Measurements from ENCODE around the gene FKBP8.
"Not testable (repeated sequence)": the region's sequence is repeated elsewhere in the genome, so short reads cannot be mapped to it uniquely, and the experiment has no call there.

The FKBP8 gene

DNA sequence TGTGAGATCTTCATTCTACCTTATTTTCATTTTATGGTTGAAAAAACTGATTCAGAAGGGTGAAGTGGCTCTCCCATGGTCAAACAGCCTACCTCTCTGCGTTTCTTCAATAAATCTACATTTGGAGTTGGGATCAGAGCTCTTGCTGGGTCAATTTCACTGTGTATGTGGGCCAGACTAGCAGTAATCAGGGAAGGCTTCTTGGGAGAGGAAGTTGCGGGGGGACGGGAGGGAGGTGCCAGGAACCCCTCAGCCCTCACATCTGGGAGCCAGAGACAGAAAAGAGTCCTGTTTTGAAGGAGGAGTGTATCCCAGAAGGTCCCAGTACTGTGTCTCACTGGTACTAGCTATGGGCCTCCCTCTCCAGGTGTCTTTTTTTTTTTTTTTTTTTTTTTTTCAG, 15.2 kb upstream of the FKBP8 start:
- no peak for DNase-seq (ENCODE audit: low read depth, low spot score)

DNA sequence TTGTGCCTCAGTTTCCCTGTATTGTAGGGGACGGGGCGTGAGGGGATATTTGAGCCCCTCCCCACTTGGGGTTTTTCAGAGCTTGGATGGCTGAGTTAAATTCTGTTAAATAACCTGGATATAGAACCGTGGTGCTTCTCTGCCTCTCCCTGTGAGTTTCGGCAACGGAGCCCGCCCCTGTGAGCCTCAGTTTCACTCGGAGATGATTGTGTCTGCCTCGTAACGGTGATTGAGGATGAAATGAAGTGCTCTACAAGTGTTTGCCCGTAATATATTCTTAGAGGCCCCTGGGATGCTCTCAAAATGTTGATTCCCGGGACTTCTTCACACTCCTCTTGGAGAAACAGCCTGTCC, 14.8 kb upstream of the FKBP8 start:
- DNase-seq (ENCODE audit: low read depth, low spot score) = no peak

DNA sequence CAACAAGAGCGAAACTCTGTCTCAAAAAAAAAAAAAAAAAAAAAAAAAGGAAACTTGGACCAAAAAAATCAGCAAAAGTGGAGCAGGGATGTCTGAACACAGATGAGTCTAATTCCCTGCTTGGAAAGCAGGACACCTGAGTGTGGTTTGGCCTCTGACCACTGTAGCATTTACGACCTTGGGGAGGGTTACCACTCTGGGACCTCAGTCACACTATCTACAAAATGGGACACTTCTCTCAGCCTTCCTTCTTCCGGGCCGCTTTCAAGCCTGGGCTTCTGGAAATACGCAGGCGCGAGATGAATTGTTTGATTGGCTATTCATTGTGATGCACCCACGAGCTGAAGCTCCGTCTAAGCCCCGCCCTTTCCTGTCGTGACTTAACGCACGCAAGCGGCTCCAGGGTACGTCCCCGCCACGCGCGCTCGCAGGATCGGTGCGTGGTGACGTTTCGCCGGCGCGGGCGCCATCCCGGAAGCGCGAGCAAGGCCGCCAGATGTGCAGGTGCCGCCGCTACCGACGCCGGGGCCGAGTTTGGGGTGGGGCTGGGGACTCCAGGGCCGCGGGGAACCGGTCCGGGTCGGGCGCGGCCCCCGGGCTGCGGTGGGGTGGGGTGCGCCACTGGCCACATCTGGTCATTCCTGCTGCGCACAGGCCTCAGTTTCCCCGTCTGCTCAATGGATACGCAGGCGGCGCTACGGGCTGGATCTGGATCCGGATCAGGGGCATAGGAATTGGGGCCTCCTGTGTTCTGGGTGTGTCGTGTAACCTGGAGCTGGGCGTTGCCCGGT, 14.2 kb upstream of the FKBP8 start, which contains the start of gene KXD1:
Gene KXD1, plus strand, starts transcription at position 460 of the 791 bp plus-strand sequence. CDS start 4,187 bp downstream, outside the sequence.
- DNase-seq (ENCODE audit: low read depth, low spot score) = peak; percentile 90

DNA sequence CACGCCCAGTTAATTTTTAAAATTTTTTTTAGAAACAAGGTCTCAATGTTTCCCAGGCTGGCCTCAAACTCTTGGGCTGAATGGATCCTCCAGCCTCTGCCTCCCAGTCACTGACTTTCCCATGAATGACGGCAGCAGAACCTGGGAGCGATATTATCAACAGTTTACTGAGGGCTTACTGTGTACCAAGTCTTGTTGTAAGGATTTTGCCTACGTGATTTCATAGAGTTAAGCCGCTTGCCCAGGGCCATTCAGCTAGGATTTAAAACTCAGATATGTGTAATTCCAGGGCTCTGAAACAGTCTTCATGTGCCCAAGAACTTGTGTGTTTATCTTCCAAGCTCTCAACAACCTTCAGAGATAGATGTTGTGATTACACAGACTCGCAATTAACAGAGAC, 8.3 kb upstream of the FKBP8 start:
- no peak for DNase-seq (ENCODE audit: low read depth, low spot score)

DNA sequence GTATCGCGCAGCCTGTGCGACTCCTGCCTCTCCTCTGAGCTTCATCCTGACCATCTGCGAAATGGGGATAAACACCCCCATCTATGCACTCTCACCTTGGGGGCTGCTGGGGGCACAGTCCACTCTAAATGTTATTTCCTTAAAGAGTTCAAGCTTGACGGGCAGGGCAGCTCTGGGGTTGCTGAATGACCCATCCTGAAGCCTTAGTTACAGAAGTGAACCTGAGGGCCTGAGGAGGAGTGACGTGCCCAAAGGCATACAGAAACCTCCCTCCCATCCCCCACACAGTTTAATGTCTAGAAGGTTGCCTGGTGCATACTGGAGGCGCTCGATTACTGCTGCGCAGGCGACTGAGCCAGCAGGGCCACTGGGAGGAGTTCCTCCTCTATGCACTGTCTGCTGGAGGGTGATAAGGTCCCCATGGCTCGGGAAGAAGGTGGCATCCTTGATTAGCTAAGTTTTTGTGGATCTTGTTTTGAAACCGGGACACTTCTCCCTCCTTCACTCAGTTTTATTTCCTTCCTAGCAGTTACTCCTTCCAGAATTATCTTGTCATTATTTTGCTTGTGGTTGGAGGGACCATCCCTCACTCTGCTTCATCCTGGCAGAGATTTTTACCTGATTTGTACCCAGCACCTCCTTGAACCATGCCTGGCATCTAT, 572 bp upstream of the FKBP8 start:
- DNase-seq (ENCODE audit: low read depth, low spot score) = no peak

DNA sequence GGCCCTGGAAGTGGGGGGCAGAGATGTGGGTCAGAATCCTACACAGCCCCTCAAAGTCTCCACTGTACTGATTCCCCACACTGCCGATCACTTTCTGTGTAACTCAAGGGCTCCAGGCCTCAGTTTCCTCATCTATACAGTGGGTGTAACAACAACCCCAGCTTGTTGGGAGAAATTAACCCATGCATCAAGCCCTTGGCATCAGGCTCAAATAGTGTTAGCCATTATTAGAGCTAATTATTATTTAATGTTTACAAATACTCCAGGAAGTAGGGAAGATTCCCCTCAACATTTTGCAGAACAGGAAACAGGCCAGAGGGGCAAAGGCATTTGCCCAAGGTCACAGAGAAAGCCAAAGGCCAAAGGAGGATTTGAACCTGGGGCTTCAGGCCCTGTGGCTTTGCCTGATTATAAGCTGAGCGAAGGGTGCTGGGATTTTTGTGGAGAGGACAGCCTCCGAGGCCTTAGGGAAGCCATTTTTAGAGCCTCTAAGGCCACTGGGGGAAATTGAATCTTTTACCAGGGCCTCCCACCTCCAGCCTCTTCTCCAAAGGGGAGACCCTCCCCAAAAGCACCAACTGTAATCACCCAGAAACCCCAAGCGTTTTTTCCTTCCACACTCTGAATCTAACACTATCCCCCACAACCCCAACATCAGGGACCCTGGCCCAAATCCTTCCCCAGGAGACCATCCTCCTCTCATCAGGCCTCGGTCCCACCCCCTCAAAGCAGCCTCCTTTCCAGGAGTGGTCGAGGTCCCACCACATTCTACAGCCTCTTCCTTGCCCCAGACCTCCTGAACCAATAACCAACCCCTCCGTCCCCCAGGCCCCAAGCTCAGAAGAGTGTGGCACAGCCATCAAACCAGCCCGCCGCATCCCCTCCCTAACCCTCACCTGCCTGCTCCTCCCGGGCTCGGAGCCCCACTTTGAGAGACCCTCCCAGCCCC, 1.1 kb downstream of the FKBP8 start:
- no peak for DNase-seq (ENCODE audit: low read depth, low spot score)

DNA sequence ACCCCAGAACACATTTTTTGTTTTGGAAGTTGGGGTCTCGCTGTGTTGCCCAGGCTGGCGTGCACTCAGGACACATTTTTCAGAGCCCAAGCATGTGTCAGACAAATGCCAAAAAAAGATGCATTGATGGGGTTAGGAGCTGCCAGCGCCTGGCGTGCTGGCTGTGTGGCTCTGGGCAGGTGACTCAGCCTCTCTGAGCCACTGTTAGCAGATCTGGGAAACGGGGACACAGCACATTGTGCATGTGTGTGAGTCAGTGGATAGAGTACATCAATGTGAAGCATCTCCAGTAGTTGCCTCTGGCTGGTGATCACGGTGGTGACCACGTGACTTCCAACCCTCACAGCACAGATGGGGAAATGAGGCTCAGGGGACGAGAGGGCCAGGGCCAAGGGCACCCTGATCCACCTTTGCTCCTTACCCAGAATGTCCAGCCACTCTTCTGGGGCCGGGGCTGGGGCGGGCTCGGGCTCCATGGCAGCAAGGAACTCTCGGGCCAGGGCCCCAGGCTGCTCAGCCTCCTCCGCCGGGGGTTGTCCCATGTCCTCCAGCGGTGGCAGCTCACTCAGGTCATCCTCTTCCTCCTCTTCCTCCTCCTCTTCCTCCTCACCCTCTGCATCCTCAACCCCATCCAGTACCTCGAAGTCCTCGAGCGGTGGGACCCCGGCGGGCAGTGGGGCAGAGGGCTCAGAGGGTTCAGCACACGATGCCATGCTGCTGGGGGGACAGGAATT, 1.9 kb downstream of the FKBP8 start:
- DNase-seq (ENCODE audit: low read depth, low spot score) = no peak

DNA sequence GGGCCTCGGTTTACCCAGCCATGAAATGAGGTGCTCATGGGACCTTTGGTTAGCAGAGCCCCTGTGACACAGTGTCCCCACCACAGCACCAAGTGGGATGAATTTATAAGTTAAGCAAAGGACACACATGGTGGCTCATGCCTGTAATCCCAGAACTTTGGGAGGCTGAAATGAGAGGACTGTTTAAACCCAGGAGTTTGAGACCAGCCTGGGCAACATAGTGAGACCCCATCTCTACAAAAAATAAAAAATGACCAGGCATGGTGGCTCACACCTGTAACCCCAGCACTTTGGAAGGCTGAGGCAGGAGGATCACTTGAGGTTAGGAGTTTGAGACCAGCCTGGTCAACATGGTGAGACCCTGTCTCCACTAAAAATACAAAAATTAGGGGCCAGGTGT, 3.2 kb downstream of the FKBP8 start:
- not testable (repeated sequence) for DNase-seq (ENCODE audit: low read depth, low spot score)

DNA sequence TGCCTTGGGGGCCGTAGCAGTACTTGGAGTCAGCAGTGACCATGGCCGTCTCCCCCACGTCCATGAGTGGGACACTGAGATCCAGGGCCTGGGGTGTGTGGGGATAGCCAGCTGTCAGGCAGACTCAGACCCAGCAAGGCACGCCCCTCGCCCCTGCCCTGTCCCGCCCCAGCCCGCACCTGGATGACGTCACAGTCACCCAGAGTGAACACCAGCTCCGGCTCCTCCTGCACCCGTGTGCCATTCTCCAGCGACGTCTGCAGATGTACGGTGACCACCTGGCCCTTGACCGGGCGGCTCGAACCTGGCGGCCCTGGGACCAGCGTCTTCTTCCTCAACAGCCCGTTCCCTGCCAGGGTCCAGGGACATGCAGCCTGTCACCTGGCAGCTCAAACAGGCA, 4.0 kb downstream of the FKBP8 start:
- DNase-seq (ENCODE audit: low read depth, low spot score) = no peak

DNA sequence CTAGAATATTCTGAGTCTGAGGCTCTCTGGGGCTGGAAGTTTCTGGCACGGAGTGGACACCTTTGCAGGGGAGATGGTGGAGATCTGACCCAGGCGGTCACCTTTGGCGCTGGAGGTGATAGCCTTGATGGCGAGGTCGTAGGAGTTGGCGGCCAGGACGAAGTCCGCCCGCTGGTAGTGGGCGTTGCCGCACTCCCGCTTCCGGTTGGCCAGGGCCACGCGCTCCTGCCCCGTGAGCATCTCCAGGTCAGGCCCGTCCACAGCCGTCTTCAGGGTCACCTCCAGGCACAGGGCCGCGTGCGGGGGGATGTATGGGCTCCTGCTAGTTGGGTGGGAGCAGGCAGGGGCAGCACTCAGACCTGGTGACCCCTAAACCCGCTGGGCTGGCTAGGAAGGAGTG, 5.3 kb downstream of the FKBP8 start:
- DNase-seq (ENCODE audit: low read depth, low spot score) = no peak

DNA sequence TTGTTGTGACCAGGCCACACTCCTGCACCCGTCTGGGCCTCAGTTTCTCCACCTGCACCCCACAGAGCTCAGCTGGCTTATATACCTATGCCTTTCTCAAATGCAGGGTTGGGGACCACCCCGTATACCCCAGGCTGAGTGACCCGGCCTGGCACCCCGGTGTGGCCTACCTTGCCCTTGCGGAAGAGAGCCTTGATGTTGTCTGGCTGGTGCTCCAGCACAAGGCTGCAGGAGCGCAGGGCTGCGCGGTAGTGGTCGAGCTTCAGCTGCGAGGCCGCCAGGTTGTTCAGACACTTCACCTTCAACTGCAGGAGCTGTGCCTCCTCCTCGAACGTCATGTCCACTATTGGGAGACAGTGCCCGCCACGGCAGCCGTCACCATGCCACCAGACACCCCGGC, 5.9 kb downstream of the FKBP8 start:
- DNase-seq (ENCODE audit: low read depth, low spot score) = no peak

DNA sequence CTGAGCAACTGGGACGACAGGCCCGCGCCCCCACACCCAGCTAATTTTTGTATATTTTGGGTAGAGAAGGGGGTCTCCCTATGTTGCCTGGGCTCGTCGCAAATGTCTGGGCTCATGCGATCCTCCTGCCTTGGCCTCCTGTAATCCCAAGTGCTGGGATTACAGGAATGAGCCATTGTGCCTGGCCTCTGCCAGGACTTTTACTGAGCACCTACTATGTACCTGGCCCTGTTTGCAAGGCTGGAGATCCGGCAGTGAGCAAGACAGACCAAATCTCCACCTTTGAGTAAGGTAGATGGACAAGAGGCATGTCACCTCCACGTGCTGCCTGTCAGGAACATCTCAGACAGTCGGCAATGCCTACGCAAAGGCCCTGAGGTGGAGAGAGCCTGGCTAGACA, 6.9 kb downstream of the FKBP8 start:
- no peak for DNase-seq (ENCODE audit: low read depth, low spot score)

DNA sequence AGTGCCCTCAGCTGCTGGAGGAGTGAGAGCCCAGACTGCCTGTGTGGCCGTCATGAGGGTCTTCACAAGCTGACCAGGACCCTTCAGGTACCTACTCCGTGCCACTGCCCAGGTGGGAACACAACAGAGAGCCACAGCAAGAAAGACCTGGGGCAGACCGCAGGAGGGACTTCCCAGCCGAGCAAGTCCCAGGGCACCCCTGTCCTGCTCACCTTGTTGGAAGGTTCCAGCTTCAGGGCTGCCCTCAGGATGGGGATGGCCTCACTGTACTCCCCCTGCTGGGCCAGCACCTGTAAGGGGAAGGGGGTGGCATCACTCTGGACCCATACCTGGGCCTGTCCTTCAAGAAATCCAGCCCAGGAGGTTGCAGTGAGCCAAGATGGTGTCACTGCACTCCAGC, 10.3 kb downstream of the FKBP8 start:
- no peak for DNase-seq (ENCODE audit: low read depth, low spot score)

DNA sequence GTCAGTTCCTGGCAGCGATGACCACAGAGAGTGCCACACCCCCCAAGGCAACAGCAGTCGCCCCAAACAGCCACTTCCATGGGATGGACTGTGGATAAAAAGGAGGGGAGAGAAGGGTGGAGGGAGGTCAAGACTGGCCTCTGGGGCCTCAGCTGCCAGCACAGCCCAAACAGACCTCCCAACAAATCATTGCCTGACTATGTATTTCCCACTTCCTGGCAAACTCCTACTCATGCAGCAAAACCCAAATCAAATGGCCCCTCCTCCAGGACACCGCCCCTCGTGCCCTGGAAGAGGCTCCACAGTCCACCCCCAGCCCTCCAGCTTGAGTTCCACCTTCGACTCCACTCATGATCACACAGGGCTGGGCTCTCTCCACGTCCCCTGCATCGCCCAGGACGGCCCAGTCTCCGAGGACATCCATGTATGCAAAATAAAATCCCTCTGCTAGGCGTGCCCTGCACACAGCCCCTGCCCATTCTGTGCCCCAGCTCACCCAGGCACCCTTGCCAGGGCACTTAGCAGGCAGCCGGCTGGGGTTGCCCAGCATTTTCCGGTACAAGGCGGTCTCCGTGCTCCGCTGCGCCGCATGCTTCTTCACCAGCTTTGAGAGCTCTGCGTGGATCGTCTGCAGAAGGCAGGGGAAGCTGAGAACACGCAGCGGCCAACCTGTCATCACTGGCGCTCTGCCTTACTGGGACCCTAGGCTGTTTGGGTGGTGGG, 11.0 kb downstream of the FKBP8 start:
- no peak for DNase-seq (ENCODE audit: low read depth, low spot score)

DNA sequence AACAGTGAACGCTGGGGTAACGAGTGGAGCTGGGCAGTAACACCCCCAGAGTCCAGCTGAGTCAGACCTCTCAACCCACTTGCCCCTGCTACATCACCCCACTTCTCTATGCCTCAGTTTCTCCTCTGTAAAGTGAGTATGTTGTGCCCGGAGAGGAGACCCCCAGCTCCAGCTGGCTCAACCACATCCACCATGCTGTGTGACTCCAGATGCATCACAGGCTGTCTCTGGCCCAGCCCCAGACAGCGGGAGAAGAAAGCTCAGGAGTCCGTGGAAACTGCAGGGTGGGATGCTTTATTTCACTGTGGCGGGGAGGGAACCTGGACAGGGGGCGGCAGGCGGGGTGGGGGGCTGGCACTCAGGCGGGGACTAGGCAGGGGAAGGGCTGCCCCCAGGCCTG, 11.9 kb downstream of the FKBP8 start:
- no peak for DNase-seq (ENCODE audit: low read depth, low spot score)

DNA sequence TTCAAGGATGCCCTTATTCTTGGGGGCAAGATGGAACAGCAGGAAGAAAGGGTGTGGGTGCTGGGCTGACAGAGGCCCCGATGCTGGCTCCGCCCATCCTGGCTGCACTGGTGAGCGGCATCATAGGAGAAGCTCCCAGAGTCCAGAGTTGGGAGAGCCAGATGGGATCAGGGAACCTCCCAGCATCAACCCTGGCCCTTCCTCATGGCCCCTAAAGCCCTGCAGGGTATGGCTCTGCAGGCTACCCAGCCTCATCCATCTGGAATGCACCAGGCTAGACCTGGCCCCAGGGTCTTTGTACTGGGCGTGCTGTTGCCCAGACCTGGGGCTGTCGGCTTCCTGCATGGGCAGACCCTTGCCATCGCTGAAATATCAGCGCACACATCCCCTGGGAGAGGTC, 13.6 kb downstream of the FKBP8 start:
- no peak for DNase-seq (ENCODE audit: low read depth, low spot score)

DNA sequence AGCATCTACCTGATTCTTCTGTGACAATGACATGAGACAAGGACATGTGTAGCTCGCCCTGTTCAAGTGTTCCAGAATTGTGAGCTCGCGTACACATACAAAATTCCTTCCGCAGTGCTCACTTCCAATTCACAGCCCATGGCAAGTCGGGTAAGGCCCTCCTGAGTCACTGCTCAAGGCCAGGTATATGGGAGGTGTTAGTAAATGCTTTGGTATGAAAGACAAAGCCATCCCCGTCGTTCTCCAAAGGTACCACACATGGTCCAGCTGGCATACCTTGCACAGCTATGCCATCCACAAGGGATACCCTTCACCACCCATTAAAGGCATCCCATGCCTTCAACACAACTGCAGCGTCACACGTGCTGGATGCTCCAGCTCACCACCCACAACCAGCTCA, 17.1 kb downstream of the FKBP8 start:
- DNase-seq (ENCODE audit: low read depth, low spot score) = no peak

DNA sequence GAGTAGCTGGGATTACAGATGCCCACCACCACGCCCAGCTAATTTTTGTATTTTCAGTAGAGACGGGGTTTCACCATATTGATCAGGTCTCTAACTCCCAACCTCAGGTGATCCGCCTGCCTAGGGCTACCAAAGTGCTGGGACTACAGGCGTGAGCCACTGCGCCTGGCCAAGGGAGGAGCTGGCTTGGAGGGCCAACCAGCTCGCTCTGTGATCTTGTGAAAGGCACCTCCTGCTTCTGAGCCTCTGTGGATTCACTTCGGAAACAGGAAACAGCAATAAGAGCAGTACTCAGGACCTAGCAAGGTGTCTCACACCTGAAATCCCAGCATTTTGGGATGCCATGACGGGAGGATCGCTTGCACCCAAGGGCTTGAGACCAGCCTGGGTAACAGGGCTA, 19.5 kb downstream of the FKBP8 start:
- no peak for DNase-seq (ENCODE audit: low read depth, low spot score)

DNA sequence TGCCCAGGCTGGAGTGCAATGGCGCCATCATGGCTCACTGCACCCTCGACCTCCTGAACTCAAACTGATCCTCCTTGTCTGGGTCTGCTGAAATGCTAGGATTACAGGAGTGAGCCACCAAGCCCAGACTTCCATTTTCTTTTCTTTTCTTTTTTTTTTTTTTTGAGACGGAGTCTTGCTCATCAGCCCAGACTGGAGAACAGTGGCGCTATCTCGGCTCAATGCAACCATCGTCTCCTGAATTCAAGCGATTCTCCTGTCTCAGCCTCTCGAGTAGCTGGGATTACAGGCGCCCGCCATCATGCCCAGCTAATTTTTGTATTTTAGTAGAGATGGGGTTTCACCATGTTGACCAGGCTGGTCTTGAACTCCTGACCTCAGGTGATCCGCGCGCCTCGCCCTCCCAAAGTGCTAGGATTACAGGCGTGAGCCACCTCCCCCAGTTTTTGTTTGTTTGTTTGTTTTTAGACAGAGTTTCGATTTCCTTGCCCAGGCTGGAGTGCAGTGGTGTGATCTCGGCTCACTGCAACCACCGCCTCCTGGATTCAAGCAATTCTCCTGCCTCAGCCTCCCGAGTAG, 20.4 kb downstream of the FKBP8 start:
- not testable (repeated sequence) for DNase-seq (ENCODE audit: low read depth, low spot score)

DNA sequence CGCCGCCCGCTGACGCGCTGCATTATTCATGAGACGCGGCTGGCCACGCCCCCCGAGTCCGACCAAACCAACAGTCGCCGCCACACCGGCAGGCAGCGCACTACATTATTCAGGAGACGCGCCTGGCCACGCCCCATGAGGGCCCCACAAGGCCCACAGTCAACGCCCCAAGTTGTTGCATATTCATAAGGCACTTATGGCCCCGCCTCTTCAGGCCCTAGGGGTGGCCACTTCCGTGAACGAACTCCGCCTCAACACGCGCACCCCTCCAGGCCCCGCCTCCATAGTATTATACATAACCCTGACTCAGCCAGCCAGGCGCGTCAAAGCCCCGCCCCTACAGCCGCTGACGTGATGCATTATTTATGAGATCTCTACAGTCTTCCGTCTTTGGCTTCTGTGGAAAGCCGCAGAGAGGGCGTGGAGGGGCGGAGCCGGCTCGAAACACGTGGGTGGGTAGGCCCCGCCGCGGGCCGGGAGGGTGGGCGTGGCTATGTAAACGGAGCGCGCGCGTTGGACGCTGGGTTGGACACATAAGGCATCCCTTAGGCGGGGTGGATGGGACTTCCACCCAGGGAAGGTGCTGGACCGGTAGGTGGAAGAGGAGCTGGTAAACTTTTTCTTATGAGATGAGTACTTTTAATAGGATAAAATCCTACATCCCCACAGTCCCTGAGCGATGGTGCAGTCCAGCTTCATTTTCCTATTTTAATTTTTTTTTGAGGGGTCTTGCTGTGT, 21.1 kb downstream of the FKBP8 start:
- peak; percentile 99 for DNase-seq (ENCODE audit: low read depth, low spot score)
